CD8-positive, alpha-beta memory T cell (primary cell): ENCODE results near the gene GABBR2. TPM values are rescaled to one million over a fixed set of nuclear protein-coding genes. Genes with fewer than 3 reads are reported as not detected.
"Not testable (repeated sequence)": the region's sequence is repeated elsewhere in the genome, so short reads cannot be mapped to it uniquely, and the experiment has no call there.

ENCODE experiments used
- CTCF ChIA-PET: fragments of 350-600 bp; sonication (Branson Sonifier 250); formaldehyde crosslinking; loops from one replicate; lab custom pipeline; 2021; ENCODE audit warnings: antibody characterized with exemption; lab: Charles Lee
- POLR2A ChIA-PET: fragments of 350-600 bp; sonication (Branson Sonifier 250); formaldehyde crosslinking; loops from one replicate; lab custom pipeline; 2021; ENCODE audit warnings: antibody characterized with exemption; lab: Charles Lee
- DNase-seq, 5 donors: peaks; one replicate each; pipeline versions ENCODE4 v3.0.0 to v3.0.0-alpha.2; 2020 to 2022; ENCODE audit warnings: mixed read lengths in 1 of 5
- H3K27ac ChIP-seq: one replicate; pipeline ENCODE4 v1.7.0; 2013; ENCODE audit warnings: low read depth, mild to moderate bottlenecking, low read length, moderate library complexity
- H3K27me3 ChIP-seq: 2 replicates; pipeline ENCODE4 v1.7.0; 2013; ENCODE audit warnings: low read length, mild to moderate bottlenecking; ENCODE audit not compliant: insufficient read depth, poor library complexity, severe bottlenecking
- H3K36me3 ChIP-seq: 2 replicates; pipeline ENCODE4 v1.7.0; 2013; ENCODE audit warnings: mild to moderate bottlenecking, low read length, moderate library complexity; ENCODE audit not compliant: insufficient read depth
- H3K4me1 ChIP-seq: 2 replicates; pipeline ENCODE4 v1.7.0; 2013; ENCODE audit warnings: mild to moderate bottlenecking, low read length, moderate library complexity; ENCODE audit not compliant: insufficient read depth
- H3K4me3 ChIP-seq: 2 replicates; pipeline ENCODE4 v1.7.0; 2013; ENCODE audit warnings: mild to moderate bottlenecking, low read length
- H3K9me3 ChIP-seq: 2 replicates; pipeline ENCODE4 v1.7.0; 2013; ENCODE audit warnings: mild to moderate bottlenecking, low read length
- H3K27ac Mint-ChIP-seq, 8 donors: one replicate each; pipeline ENCODE4 v1.8.0; 2020 to 2021; ENCODE audit warnings: mixed read lengths in 8 of 8, mild to moderate bottlenecking in 6 of 8, inconsistent platforms in 3 of 8, moderate library complexity in 3 of 8
- H3K27me3 Mint-ChIP-seq, 2 donors: one replicate each; pipeline ENCODE4 v1.8.0; 2020 to 2021; ENCODE audit warnings: mixed read lengths in 2 of 2, mild to moderate bottlenecking in 1 of 2, moderate library complexity in 1 of 2
- H3K36me3 Mint-ChIP-seq, 3 donors: one replicate each; pipeline ENCODE4 v1.8.0; 2020 to 2021; ENCODE audit warnings: mixed read lengths in 3 of 3, inconsistent platforms in 1 of 3, mild to moderate bottlenecking in 1 of 3
- H3K4me1 Mint-ChIP-seq, 3 donors: one replicate each; pipeline ENCODE4 v1.8.0; 2020 to 2021; ENCODE audit warnings: mixed read lengths in 3 of 3, inconsistent platforms in 1 of 3, mild to moderate bottlenecking in 1 of 3
- H3K4me3 Mint-ChIP-seq, 7 donors: one replicate each; pipeline ENCODE4 v1.8.0; 2020 to 2021; ENCODE audit warnings: mixed read lengths in 7 of 7, mild to moderate bottlenecking in 6 of 7, moderate library complexity in 4 of 7, inconsistent platforms in 2 of 7
- H3K9me3 Mint-ChIP-seq, 5 donors: one replicate each; pipeline ENCODE4 v1.8.0; 2020 to 2022; ENCODE audit warnings: mixed read lengths in 5 of 5, mild to moderate bottlenecking in 3 of 5, moderate library complexity in 2 of 5, inconsistent platforms in 1 of 5
- polyA plus RNA-seq: library from polyadenylated mRNA; unstranded; fragments of 300-500 nt; fragmentation: Illumina TruSeq; gene quantifications from one replicate; pipeline ENCODE4 v1.2.3, GENCODE V29; 2021
- total RNA-seq, 2 experiments: library from RNA; stranded (reverse); gene quantifications; one replicate each; pipeline ENCODE4 v1.2.3, GENCODE V29; 2021

Gene GABBR2
- total and polyA plus RNA-seq, 3 experiments from 2014 or later, result not detected

- Histone ChIP-seq H3K27me3 (no peaks in the 10 kb centered on the region), H3K27ac (no peak overlapping the region), H3K4me1 (no peaks in the 10 kb centered on the region), H3K4me3 (no peak overlapping the region), H3K9me3 (no peaks in the 10 kb centered on the region), H3K36me3 (no peaks in the 10 kb centered on the region)
- H3K36me3 Mint-ChIP-seq, result no peaks in the 10 kb centered on the region
- DNase-seq, result no peak
- peaks cover 7 to 35% of the 10 kb centered on the region in 2 donors for H3K27me3 Mint-ChIP-seq
- ChIA-PET CTCF (no interaction called here), POLR2A (no interaction called here)
- H3K4me3 Mint-ChIP-seq, result no peak overlapping the region
- no peaks in the 10 kb centered on the region for H3K4me1 Mint-ChIP-seq
- no peaks in the 10 kb centered on the region for H3K9me3 Mint-ChIP-seq
- no peak overlapping the region for H3K27ac Mint-ChIP-seq
Measured at GRCh38 chr9:98506422-98507054, 202.2 kb downstream of the GABBR2 start.

- Mint-ChIP-seq H3K27ac (no peak overlapping the region), H3K4me1 (no peaks in the 10 kb centered on the region), H3K27me3 (peaks cover 9 to 39% of the 10 kb centered on the region in 2 donors), H3K36me3 (no peaks in the 10 kb centered on the region), H3K4me3 (no peak overlapping the region), H3K9me3 (no peaks in the 10 kb centered on the region)
- no peak overlapping the region for H3K4me3 ChIP-seq
- ChIA-PET POLR2A (no interaction called here), CTCF (no interaction called here)
- H3K36me3 ChIP-seq, result no peaks in the 10 kb centered on the region
- no peak overlapping the region for H3K27ac ChIP-seq
- DNase-seq, result no peak
- no peaks in the 10 kb centered on the region for H3K4me1 ChIP-seq
- H3K9me3 ChIP-seq, result no peaks in the 10 kb centered on the region
- H3K27me3 ChIP-seq, result no peaks in the 10 kb centered on the region
Measured at GRCh38 chr9:98504298-98505282, 204.1 kb downstream of the GABBR2 start.

GRCh38 chr9:98503867-98504266 is 204.9 kb downstream of the GABBR2 start:
- H3K27ac ChIP-seq, result no peak overlapping the region
- Mint-ChIP-seq H3K27me3 (peaks cover 9 to 45% of the 10 kb centered on the region in 2 donors), H3K9me3 (no peaks in the 10 kb centered on the region), H3K4me1 (no peaks in the 10 kb centered on the region), H3K36me3 (no peaks in the 10 kb centered on the region), H3K27ac (no peak overlapping the region), H3K4me3 (no peak overlapping the region)
- POLR2A ChIA-PET, result no interaction called here
- DNase-seq, result no peak
- no peaks in the 10 kb centered on the region for H3K27me3 ChIP-seq
- CTCF ChIA-PET, result no interaction called here
- no peaks in the 10 kb centered on the region for H3K9me3 ChIP-seq
- H3K4me1 ChIP-seq, result no peaks in the 10 kb centered on the region
- H3K4me3 ChIP-seq, result no peak overlapping the region
- no peaks in the 10 kb centered on the region for H3K36me3 ChIP-seq

- H3K4me1 Mint-ChIP-seq, result no peaks in the 10 kb centered on the region
- H3K9me3 ChIP-seq, result no peaks in the 10 kb centered on the region
- no peak overlapping the region for H3K27ac ChIP-seq
- no peaks in the 10 kb centered on the region for H3K4me1 ChIP-seq
- ChIA-PET POLR2A (no interaction called here), CTCF (no interaction called here)
- no peaks in the 10 kb centered on the region for H3K9me3 Mint-ChIP-seq
- H3K27me3 ChIP-seq, result no peaks in the 10 kb centered on the region
- H3K36me3 Mint-ChIP-seq, result no peaks in the 10 kb centered on the region
- H3K4me3 Mint-ChIP-seq, result no peak overlapping the region
- H3K27me3 Mint-ChIP-seq, result peaks cover 9 to 48% of the 10 kb centered on the region in 2 donors
- no peak for DNase-seq
- no peaks in the 10 kb centered on the region for H3K36me3 ChIP-seq
- no peak overlapping the region for H3K27ac Mint-ChIP-seq
- no peak overlapping the region for H3K4me3 ChIP-seq
Measured at GRCh38 chr9:98502976-98503325, 205.8 kb downstream of the GABBR2 start.

- Mint-ChIP-seq H3K36me3 (no peaks in the 10 kb centered on the region), H3K27ac (no peak overlapping the region), H3K9me3 (no peaks in the 10 kb centered on the region), H3K4me3 (no peak overlapping the region), H3K27me3 (peaks cover 7 to 43% of the 10 kb centered on the region in 2 donors), H3K4me1 (no peaks in the 10 kb centered on the region)
- H3K4me3 ChIP-seq, result no peak overlapping the region
- H3K36me3 ChIP-seq, result no peaks in the 10 kb centered on the region
- H3K27ac ChIP-seq, result no peak overlapping the region
- ChIA-PET CTCF (no interaction called here), POLR2A (no interaction called here)
- no peak for DNase-seq
- no peaks in the 10 kb centered on the region for H3K9me3 ChIP-seq
- no peaks in the 10 kb centered on the region for H3K27me3 ChIP-seq
- no peaks in the 10 kb centered on the region for H3K4me1 ChIP-seq
Measured at GRCh38 chr9:98502311-98502975, 206.3 kb downstream of the GABBR2 start.

GRCh38 chr9:98501819-98502218 is 206.9 kb downstream of the GABBR2 start:
- Histone ChIP-seq H3K4me1 (no peaks in the 10 kb centered on the region), H3K9me3 (no peaks in the 10 kb centered on the region), H3K36me3 (no peaks in the 10 kb centered on the region), H3K27me3 (no peaks in the 10 kb centered on the region), H3K27ac (no peak overlapping the region), H3K4me3 (no peak overlapping the region)
- Mint-ChIP-seq H3K4me3 (no peak overlapping the region), H3K36me3 (no peaks in the 10 kb centered on the region), H3K9me3 (no peaks in the 10 kb centered on the region), H3K4me1 (no peaks in the 10 kb centered on the region), H3K27me3 (peaks cover 7 to 39% of the 10 kb centered on the region in 2 donors), H3K27ac (no peak overlapping the region)
- DNase-seq, result no peak
- ChIA-PET POLR2A (no interaction called here), CTCF (no interaction called here)

- POLR2A ChIA-PET, DNase-seq, H3K36me3 ChIP-seq, H3K4me1 Mint-ChIP-seq, H3K4me3 Mint-ChIP-seq, H3K27me3 ChIP-seq, H3K27ac Mint-ChIP-seq, H3K9me3 Mint-ChIP-seq, H3K36me3 Mint-ChIP-seq, H3K9me3 ChIP-seq, H3K4me3 ChIP-seq, H3K27ac ChIP-seq, CTCF ChIA-PET, H3K4me1 ChIP-seq: not testable (repeated sequence)
- peaks cover 6 to 37% of the 10 kb centered on the region in 2 donors for H3K27me3 Mint-ChIP-seq
Measured at GRCh38 chr9:98501259-98501658, 207.5 kb downstream of the GABBR2 start.

GRCh38 chr9:98500337-98500919 is 208.3 kb downstream of the GABBR2 start:
- POLR2A ChIA-PET, result no interaction called here

More at GRCh38 chr9:98500337-98500919, 208.3 kb downstream of the GABBR2 start:
- peaks cover 5 to 36% of the 10 kb centered on the region in 2 donors for H3K27me3 Mint-ChIP-seq
- H3K4me1 ChIP-seq, result no peaks in the 10 kb centered on the region
- H3K36me3 ChIP-seq, result no peaks in the 10 kb centered on the region
- H3K27ac ChIP-seq, result no peak overlapping the region
- no peaks in the 10 kb centered on the region for H3K9me3 ChIP-seq
- CTCF ChIA-PET, result no interaction called here
- DNase-seq, result no peak
- H3K4me3 ChIP-seq, result no peak overlapping the region
- no peaks in the 10 kb centered on the region for H3K27me3 ChIP-seq
- no peaks in the 10 kb centered on the region for H3K36me3 Mint-ChIP-seq
- no peak overlapping the region for H3K27ac Mint-ChIP-seq
- no peaks in the 10 kb centered on the region for H3K9me3 Mint-ChIP-seq
- no peaks in the 10 kb centered on the region for H3K4me1 Mint-ChIP-seq
- no peak overlapping the region for H3K4me3 Mint-ChIP-seq
